ENCODE results near the gene RYR3.

GRCh38 chr15:33735637-33736247 lies 425.0 kb downstream of the RYR3 start:
- TF ChIP-seq EZH2phosphoT487 (IDR thresholded peaks at IDR 0.05; ENCODE audit: borderline replicate concordance), result no peak
- TF ChIP-seq CTCF (conservative IDR thresholded peaks at IDR 0.05; ENCODE audit: low read length), result peak; percentile 80
